HG03175 (cell line): ENCODE measurements around the gene RHOT1.
"Not testable (repeated sequence)": the region's sequence is repeated elsewhere in the genome, so short reads cannot be mapped to it uniquely, and the experiment has no call there.

Source experiments
- ATAC-seq: cut with Tn5 transposase; IDR thresholded peaks from one replicate; pipeline ENCODE4 v1.9.1; 2021; ENCODE audit warnings: mild to moderate bottlenecking, moderate library complexity; ENCODE audit not compliant: unreplicated experiment

The RHOT1 gene

DNA sequence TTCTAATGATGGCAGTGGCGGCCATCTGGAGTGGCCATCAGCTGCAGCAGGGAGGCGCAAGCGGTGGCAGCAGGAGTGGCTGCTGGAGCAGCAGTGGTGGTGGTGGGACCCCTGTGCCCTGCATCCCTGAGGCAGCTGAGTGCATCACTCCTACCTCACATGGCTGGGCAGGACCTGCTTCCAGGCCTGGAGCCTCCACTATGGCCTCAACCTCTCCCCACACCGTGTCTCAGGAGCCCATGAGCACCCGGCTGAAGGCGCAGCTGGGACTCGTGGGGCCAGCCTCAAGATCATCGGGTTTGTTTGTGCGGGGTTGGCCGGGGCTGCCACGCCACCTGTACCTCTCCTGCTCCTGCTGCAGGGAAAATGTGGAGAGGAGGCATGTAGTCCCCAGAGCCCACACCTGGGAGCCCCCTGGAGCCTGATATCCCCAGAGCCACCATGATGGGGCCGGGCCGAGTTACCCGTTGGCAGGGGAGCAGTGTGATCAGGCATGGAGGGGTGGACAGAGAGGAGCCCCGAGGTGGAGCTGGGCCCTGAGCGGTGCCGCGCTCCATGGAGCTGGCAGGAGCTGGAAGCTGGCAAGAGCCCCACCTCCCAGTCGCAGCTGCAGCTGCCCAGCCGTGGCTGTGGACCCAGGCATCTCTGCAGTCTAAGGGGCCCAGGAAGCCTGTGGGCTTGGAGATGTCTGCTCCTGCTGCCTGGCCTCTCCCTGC lies 16.7 kb downstream of the RHOT1 start:
- ATAC-seq: no peak

DNA sequence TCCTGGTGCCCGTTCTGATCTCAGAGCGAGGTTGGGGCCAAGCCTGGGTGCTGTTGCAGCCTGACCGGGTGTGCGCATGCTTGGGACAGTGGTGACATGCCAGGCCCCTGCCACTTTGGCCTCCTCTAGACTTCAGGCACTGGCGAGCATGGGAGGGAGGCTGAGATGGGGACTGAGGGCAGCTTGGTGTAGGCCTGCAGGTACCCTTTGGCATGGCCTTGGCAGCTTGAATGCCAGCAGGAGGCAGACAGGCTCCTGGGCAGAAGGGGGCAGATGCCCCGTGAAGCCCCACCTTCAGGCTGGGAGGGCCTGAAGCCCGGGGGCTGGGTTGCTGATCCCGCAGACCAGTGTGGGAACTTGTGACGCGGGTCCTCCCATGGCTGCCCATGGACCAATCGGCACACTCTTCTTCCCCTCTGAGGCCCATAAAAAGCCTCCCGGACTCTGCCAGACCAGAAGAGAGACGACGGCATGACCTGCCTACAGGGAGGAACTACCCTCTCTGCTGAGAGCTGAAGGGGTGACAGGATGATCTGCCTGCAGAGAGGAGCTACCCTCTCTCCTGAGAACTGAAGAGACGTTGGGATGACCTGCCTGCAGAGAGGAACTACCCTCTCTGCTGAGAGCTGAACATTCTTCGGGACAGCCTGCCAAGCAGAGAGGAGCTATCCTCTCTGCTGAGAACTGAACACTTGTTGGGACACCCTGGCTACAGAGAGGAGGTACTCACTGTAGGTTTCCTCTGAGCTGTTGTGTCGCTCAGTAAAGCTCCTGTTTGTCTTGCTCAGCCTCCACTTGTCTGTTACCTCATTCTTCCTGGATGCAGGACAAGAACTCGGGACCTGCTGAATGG lies 17.5 kb downstream of the RHOT1 start:
- ATAC-seq: no peak

DNA sequence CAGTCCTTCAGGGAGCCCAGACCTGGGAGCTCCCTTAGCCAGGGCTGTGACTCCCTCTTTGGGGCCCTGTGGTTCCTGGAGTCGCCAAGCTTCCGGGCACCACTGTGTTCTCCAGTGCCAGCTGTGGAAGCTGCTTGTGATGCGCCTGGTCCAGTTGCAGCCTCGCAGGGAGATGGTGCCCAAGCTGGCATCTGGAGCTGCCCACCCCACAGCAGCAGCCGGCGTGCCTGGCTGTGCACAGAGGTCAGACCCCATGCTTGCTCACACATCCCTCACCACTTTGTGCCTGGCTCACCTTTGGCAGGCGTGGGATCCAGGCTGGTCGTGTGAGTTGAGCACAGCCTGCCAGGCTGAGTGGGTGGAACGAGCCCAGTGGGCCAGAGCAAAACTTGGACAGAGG lies 18.2 kb downstream of the RHOT1 start:
- ATAC-seq: no peak

DNA sequence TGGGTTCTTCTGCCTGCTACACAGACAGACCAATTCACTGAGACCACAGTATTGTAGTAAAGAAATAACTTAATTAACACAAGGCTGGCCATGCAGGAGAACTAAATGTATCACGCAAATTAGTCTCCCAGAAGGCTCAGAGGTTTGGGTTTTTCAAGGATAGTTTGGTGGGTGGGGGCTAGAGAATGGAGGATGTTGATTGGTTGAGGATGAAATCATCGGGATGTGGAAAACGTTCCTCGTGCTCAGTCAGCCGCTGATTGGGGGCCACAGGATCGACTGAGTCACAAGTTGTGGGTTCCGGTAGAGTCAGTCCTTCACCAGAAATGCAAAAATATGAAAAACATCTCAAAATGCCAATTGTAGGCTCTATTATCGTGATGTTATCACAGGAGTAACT lies 18.7 kb downstream of the RHOT1 start:
- ATAC-seq: no peak

DNA sequence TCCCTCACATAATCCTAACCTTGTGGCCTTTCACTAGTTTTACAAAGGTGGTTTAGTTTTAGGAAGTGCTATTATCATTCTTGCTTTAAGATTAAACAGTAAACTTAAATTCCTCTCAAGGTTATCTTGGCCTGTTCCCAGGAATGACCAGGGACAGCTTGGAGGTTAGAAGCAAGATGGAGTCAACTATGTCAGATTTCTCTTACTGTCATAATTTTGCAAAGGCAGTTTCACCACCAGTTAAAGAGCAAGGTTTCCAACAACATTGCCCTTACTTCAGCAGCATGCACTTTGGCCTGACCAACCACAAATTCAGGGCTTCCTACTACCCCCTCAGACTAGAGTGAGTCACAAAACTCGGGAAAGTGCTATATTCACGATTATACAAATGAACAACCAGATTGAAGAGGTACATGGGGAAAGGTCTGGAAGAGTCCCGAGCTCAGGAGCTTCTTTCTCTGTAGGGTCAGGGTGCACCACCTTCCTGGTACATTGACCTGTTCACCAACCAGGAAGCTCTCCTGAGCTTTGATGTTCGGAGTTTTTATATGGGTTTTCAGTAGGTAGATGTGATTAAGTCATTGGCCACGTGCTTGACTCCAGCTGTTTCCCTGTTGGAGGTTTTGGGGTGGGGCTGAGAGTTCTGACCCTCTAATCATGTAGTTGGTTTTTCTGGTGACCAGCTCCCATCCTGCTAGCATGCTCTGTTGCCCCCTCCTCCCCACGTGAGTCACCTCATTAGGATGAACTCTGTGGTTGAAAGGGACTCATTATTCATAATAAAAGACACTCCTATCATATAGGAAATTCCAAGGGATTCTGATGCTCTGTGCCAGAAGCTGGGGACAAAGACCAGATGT lies 19.4 kb downstream of the RHOT1 start:
- no peak for ATAC-seq

DNA sequence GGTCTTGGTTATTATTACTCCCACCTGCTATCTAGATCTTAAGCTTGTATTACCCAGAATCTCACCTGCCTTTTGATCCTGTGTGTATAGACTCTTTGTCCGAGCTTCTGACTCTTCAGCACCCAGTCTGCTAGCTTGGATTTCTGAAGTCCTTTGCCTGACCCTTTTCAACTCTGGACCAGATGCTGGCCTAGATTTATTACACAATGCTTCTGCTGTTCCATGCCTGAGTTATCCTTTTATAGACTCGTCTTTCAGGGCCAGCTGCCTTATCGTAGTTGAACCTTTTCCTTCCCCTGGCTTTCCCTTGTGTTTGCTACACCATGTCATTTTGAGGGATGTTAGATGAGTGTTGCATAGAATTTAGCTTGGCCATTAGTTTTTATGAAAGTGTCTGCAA lies 32.6 kb downstream of the RHOT1 start:
- no peak for ATAC-seq

DNA sequence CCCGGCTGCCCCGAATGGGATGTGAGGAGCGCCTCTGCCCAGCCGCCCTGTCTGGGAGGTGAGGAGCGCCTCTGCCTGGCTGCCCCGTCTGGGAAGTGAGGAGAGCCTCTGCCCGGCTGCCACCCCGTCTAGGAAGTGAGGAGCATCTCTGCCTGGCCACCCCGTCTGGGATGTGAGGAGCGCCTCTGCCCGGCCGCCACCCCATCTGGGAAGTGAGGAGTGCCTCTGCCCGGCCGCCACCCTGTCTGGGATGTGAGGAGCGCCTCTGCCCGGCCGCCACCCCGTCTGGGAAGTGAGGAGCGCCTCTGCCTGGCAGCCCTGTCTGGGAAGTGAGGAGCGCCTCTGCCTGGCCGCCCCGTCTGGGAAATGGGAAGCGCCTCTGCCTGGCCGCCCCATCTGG lies 36.4 kb downstream of the RHOT1 start:
- ATAC-seq: not testable (repeated sequence)

DNA sequence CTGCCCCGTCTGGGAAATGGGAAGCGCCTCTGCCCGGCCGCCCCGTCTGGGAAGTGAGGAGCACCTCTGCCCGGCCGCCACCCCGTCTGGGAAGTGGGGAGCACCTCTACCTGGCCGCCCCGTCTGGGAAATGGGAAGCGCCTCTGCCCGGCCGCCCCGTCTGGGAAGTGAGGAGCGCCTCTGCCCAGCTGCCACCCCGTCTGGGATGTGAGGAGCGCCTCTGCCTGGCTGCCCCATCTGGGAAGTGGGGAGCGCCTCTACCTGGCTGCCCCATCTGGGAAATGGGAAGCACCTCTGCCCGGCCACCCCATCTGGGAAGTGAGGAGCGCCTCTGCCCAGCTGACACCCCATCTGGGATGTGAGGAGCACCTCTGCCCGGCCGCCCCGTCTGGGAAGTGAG lies 36.8 kb downstream of the RHOT1 start:
- ATAC-seq: not testable (repeated sequence)

DNA sequence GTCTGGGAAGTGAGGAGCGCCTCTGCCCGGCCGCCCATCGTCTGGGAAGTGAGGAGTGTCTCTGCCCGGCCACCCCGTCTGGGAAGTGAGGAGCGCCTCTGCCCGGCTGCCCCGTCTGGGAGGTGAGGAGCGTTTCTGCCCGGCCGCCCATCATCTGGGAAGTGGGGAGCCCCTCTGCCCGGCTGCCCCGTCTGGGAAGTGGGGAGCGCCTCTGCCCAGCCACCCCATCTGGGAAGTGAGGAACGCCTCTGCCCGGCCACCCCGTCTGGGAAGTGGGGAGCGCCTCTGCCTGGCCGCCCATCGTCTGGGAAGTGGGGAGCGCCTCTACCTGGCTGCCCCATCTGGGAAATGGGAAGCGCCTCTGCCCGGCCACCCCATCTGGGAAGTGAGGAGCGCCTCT lies 37.2 kb downstream of the RHOT1 start:
- not testable (repeated sequence) for ATAC-seq

DNA sequence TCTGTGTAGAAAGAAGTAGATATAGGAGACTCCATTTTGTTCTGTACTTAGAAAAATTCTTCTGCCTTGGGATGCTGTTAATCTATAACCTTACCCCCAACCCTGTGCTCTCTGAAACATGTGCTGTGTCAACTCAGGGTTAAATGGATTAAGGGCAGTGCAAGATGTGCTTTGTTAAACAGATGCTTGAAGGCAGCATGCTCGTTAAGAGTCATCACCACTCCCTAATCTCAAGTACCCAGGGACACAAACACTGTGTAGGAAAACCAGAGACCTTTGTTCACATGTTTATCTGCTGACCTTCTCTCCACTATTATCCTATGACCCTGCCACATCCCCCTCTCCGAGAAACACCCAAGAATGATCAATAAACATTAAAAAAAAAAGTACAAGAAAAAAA lies 38.0 kb downstream of the RHOT1 start:
- not testable (repeated sequence) for ATAC-seq

DNA sequence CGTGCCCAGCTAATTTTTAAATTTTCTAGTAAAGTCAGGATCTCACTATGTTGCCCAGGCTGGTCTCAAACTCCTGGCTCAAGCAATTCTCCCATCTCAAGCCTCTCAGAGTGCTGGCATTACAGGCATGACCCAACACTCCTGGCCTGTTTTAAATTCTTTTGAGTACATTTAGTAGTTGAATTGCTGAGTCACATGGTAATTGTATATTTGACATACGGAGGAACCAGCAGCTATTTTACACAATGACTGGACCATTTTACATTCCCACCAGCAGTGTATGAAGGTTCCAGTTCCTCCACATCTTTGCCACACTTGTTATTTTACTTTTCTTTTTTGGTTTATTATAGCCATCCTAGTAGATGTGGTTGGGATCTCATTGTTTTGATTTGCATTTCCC lies 43.6 kb downstream of the RHOT1 start:
- no peak for ATAC-seq

DNA sequence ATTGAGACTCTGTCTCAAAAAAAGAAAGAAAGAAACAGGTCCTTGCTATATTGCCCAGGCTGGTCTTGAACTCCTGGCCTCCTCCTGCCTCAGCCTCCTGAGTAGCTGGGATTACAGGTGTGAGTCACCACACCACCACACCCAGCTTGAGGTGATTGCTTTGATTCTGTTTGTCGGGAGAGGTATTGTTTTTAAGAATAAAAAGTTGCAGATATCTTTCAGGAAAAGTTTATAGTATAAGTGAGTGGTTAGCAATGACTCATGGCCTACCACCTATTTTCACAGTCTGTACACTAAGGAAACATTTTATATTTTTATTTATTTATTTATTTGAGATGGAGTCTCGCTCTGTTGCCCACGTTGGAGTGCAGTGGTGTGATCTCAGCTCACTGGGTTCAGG lies 45.0 kb downstream of the RHOT1 start:
- no peak for ATAC-seq

DNA sequence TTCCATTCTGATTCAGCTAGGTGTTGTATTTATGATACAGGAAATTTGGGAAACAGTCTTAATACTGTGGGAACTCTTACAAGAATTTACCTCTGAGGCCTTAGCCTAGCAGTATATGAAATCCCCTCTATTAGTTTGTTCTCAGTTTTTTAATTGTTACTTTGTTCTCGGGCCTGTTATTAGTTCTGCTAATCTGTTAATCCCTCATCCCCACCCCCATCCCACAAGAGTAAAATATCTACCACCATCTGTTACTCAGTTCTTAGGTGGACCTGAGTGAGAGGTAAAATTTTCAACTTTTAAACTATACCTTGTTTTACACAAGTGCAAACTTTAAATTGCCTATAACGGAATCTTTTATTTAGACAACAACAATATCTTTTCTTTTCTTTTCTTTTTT lies 47.0 kb downstream of the RHOT1 start:
- ATAC-seq: no peak

DNA sequence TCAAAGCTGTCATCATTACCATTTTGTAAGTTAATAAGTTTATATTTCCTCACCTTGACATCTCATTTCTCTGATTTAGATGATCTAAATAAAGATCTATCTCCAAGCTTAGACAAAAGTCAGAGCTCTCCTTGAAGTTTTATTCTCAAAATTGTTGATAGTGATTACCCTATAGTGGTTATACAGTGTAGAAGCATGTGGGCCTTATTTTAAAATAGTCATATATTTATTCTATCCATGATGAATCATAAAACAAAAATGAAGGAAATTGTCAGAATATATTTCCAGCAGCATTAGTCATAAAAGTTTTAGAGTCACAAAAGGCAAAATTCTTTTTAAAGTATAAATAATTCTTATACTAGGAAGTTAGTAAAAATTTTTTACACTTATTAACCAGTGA lies 49.0 kb downstream of the RHOT1 start:
- no peak for ATAC-seq

DNA sequence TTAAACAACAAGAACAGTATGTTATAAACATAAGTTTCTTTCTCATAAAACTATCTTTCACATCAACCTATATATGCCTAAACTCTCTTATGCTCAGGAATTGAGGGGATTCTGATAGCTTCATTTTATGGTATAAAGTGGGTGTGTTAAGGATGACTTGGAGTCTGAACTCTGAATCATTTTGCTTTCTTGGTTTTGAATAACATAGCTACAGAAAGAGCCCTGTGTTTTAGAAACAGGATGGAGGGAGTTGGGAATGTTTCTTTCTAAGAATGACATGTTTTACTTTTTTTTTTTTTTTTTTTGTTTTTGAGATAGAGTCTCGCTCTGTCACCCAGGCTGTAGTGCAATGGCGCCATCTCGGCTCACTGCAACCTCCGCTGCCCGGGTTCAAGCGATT lies 50.1 kb downstream of the RHOT1 start:
- no peak for ATAC-seq

DNA sequence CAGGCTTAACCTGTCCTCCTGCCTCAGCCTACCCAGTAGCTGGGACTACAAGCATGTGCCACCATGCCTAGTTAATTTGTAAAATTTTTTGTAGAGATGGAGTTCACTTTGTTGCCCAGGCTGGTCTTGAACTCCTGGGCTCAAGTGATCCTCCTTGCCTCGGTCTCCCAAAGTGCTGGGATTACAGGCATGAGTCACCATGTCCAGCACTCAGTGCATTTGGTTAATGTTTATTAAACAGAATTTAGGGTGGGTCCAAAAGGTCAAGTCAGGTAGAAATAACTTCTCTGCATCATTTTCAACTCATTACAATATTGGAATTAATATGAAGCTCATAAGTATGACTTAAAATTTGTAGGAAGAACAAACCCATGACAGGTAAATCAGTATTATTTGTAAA lies 55.7 kb downstream of the RHOT1 start:
- ATAC-seq: no peak

DNA sequence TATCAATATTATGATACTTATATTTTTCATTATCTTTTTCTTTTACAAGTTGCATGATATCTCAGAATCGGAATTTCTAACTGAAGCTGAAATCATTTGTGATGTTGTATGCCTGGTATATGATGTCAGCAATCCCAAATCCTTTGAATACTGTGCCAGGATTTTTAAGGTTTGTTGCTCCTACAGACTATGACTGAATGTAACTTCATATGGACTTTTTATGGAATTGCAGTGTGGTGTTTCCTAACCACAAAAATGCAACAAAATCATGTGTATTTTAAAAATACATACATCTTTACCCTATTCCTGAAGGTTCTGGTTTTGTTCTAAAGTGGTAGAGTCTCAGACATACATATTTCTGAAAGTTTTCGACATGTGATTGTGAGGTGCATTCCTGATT lies 64.6 kb downstream of the RHOT1 start:
- no peak for ATAC-seq

DNA sequence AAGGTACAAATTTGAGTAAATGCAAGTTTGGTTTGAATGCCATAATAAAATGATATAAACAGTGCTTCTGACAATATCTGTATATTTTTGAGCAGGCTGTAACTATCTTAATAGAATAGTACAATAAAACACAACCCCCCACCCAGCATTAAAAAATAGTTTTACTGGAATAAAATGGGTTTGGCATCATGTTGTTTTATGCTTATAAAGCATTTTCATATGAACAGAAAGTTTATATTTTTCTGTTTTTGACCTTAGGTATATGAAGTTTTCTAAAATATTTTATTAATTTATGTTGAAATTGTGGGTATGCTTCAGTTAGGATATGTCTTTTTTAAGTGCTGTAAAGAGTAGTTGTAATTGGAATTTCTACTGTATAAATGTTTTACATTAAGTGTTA lies 66.1 kb downstream of the RHOT1 start:
- no peak for ATAC-seq

DNA sequence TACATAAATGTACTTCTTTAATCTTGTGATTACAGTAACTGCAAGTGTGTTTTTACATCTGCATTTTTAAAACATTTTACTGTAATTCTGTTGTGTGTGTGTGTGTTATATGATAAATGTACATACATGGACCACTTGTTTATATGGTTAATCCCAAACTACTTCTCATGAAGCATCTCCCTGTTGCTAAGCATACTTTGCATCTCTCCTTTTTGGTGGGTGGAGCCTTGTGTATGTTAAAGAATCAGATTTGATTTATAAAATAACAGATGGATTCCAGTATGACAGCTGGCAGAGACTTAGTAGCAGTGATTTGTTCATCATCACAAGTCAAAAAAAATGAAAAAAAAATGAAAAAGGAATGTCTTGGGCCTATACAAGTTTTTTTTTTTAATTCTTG lies 67.3 kb downstream of the RHOT1 start:
- no peak for ATAC-seq

DNA sequence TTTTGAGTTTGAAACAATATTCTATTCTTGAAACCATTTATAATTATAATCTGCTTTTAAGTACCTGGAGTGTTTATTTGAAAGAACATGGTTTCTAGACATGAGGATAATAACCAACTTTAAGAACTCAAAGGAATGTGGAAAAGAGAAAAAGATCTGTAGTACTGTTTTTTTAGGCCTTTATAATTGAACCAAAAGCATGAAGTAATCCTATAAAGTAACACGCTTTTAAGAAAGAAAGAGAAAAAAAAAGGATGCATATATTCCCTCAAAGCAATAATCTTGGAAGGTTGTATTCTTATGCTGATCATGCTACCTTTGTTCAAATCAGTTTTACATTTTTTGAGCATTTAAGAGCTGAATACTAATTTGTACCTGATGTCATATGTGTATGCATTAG lies 69.4 kb downstream of the RHOT1 start:
- no peak for ATAC-seq

DNA sequence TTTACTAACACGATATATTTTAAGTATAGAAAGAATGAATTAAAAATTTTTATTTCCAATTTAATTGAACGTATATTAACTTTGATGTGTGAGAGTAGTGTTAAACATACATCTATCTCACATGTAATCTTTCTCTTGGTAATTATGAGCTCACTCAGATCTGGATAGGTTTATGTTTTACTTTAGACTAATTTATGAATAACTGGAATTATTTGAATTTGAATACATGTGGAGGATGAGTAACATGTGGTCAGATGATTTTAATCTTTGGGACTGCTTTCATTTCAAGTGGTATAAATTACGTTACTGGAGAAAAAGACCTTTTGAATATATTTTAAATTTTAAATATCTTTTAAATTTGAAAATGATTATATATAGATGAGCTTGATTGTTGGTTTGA lies 73.4 kb downstream of the RHOT1 start:
- no peak for ATAC-seq

DNA sequence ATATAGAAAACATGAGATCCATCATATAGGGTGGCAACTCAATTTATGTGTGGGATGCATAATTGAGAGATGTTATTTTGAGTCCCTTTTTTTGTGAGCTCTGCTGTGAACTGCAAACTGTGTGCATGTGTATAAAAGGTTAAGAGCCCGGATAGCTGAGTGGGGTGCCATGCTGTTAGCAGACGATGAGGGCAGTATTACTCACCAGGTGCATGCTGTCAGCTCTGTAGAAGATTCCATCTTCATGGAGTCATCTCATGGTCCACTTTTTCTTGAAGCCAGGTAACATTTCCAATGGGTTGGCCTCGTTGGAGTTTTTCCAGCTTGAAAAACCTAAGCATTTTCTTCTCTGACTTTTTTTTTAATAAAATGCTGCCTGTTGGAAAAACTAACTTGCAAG lies 80.3 kb downstream of the RHOT1 start:
- no peak for ATAC-seq
